GM18867 (cell line): Measurements from ENCODE around the gene ACTL6B.
"Not testable (repeated sequence)": the region's sequence is repeated elsewhere in the genome, so short reads cannot be mapped to it uniquely, and the experiment has no call there.

Experiments used
- ATAC-seq: cut with Tn5 transposase; IDR thresholded peaks from one replicate; pipeline ENCODE4 v1.9.1; 2021; ENCODE audit warnings: mild to moderate bottlenecking, moderate library complexity; ENCODE audit not compliant: unreplicated experiment

Gene ACTL6B

DNA sequence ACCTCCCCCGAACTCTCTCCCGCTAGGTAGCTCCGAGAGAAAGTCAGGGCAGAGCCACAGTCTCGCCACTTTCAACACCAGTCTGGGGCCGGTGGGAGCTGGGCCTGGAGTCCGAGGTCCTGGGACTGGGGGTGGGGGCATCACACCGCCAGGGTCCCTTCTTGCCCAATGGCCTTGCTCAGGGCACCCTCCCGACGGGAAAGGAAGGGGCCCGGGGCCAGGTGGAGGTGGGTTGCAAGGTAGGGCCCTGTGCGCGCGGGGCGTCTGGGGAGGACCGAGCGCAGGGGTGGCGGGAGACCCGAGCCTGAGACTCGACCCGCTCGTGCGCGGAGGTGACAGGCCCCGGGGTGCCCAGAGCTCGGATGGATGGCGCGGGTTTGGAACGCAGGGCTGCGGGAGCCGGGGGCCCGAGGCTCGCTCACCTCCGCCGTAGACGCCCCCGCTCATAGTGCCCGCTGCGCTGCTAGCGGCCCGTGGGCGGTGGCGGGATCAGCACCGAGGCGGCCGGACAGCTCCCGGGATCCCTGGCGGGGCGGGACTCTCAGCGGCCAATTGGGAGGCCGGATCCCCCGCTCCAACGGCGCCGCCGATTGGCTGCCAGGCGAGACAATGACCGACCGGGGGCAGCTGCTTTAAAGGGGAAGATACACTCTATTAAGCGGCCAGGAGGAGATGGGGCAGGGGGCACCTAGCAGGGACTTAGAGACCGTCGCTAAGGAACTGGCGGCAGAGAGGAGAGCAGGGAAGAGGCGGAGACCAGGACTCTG is at the start of gene ACTL6B:
Gene ACTL6B, minus strand, starts transcription at position 541 of the 767 bp plus-strand sequence. Its CDS starts 94 bp downstream, at position 447.
- no peak for ATAC-seq

DNA sequence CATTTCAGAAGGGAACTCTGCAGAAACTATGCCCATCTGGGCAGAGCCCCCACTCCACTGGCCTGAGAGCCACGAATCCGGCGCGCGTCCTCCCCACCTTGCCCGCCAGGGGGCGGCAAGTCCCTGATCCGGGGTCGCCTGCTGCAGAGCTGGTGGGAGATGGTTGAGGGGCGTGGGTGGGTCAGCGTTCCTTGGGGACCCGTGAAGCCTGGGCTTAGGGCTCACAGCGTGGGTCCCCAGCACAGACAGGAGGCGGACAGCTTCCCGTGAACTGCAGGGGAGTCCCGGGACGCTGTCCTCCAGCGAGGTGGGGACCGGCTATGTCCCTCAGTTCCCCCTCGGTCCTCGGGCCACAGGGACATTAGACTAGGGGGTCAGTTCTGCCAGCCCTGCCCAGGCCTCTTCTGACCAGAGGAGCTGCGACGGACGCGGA is 49.1 kb upstream of the ACTL6B start:
- peak; percentile 63 for ATAC-seq

GRCh38 chr7:100701089-100701488 is 44.8 kb upstream of the ACTL6B start:
- ATAC-seq: not testable (repeated sequence)

DNA sequence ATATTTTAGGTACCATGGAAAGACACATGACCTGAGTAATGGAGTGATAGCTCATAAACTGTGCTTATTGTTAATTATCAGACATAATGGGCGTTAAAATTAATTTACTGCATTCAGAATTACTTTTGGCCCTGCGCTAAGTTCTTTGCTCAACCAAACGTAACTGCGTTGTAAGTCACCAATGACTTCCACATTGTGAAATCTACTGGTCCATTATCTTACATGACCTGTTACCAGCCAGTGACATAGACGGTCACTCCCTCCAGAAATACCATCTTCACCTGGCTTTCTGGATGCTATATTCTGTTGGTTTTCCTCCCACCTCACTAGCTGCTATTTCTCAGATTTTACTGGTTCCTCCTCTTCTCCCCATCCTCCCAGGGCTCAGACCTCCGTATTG is 42.8 kb upstream of the ACTL6B start:
- no peak for ATAC-seq

- ATAC-seq: no peak
Measured at GRCh38 chr7:100696123-100696521, 39.9 kb upstream of the ACTL6B start.

DNA sequence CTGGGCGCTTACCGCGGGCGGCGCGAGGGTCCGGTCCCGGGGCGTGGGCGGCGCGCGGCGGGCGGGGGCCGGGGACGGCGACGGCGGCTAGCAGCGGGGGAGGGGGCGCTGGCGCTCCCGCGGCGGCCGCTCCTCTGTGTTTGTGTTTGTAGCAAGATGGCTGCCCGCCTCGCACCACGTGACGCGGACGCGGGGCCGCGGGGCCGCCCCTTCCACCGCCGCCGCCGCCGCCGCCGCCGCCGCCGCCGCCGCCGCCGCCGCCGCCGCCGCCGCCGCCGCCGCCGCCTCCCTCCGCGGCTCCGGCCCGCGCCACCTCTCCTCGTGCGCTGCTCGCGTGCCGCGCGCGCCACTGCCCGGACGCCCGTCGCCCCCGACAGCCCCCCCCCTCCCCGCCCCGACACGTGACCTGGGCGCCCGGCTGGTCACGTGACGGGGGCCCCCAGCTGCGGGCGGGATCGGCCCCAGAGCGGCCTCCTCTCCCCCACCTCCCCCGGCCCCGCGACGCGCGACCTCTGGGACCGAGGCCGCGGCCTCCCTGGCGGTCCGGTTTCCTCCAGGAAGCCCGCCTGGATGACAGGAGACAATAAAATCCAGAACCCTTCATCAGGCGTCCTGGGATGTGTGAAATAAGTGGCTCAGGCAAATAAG is 38.0 kb upstream of the ACTL6B start, which contains the start of gene GIGYF1:
Gene GIGYF1, minus strand, starts transcription at position 153 of the 648 bp plus-strand sequence. CDS start 6,012 bp downstream, outside the sequence.
- ATAC-seq: peak; percentile 57

DNA sequence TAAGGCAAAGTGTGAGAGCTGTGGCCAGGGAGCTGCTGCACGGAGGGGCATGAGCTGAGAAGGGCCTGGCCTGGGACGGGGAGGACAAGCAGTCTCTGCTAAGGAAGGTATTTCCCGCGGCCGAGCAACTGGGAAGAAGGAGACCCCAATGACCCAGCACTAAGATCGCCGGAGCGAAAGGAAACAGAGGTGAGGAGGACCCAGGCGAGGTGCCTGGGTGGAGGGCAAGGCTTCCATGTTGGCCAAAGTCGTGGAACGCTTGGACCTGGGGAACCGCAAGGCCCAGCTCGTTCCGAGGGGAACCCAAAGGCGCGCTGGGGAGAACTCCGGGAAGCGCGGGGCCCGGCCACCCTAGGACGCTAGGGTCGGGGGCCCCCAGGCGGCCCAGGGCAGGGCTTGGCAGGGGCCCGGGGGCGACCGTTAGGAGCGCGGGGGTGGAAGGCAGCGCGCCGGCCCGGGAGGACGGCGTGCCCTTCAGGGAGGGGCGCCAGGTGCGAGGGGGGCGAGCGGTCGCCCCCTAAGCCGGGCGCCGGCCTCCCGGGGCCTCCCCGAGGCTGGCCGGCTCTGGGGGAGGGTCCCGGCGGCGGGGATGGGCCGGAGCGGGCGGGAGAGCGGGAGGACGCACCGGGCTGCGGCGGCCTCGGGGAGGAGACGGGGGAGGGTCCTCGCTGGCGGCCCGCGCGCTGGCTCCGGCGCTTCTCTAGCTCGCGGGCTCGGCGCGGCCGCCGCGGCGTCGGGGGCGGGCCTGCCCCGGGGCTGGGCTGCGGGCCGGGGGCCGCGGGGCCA is 37.3 kb upstream of the ACTL6B start:
- peak; percentile 19 for ATAC-seq

DNA sequence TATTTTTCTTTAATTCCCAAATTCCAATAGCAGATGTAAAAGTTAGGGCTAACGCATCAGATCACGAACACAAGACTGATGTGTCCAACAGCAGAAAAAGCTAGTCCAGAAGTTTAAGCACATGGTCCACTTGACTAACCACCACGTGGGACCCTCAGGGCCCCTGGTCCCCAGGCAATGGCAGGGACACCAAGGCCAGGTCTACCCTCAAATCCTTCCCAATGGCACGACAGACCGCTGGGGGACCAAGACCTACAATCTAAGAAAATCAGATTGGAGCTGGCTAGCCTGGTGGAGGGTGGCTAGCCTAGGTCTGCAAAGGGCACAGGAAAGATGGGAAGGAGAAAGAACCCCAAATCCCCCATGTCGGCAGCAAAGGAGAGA is 36.3 kb upstream of the ACTL6B start:
- no peak for ATAC-seq

- ATAC-seq: peak; percentile 33
Measured at GRCh38 chr7:100691676-100692577, 35.7 kb upstream of the ACTL6B start.

DNA sequence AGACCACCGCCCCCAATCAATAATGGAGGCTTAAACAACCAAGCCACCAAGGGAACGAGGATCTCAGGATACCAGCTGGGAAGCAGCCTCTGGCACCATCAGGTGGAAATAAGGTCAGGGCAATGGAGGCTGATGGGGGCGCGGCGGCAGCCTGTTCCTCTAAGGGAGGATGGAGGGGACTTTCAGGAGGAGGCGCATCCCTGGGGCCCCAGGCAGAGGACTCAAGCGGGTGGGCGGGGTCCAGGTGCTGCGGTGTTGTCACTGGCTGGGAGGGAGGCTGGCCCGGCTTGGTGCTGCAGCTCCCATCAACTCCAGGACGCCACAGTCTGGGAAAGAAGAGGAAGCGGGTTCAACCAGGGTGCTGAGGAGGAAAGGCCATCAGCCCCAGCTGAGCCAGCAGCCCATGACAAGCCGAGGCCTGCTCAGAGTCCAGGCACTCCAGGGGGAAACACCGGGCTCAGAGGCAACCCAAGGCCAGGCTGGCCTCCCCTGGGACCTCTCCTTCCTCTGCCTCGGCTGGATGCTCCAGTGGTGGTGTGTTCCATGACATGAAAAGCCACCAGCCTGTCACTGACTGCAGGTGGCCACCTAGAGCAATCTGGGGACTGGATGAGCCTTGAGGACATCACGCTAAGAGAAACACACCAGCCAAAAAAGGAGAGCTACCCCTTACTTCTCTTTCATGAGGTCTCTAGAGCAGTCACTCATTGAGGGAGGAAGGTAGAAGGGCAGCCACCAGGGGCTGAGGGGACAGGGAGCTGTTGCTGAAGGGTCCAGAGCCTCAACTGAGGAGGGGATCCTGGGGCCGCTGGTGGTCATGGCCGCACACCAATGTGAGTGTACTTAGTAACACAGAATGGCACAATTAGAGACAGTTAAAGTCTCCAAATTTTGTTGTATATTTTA is 33.2 kb upstream of the ACTL6B start:
- ATAC-seq: no peak

DNA sequence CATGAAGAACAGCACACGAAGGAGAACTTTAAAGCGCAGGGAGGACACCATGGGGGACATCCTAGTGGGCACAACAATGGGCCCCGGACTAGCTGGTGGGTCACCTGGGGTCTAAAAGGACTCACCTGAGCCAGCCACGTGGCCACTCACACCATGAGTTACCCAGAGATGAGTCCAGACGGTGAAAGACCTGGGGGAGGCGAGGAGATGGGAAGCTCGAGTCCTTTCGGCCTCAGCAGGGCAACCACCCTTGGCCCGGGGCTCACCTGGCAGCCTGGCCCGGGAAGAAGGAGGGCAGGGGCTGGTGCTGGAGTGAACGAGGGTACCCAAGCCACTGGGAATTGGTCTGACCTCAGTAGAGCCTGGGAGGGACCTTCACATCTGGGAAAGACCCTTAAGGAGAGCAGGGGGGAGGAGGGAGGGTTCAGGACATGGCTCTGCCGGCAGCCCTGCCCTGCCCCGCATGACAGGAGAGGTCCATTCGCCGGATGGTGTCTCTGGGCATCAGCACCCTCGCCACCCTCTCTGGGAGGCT is 32.1 kb upstream of the ACTL6B start:
- ATAC-seq: no peak

DNA sequence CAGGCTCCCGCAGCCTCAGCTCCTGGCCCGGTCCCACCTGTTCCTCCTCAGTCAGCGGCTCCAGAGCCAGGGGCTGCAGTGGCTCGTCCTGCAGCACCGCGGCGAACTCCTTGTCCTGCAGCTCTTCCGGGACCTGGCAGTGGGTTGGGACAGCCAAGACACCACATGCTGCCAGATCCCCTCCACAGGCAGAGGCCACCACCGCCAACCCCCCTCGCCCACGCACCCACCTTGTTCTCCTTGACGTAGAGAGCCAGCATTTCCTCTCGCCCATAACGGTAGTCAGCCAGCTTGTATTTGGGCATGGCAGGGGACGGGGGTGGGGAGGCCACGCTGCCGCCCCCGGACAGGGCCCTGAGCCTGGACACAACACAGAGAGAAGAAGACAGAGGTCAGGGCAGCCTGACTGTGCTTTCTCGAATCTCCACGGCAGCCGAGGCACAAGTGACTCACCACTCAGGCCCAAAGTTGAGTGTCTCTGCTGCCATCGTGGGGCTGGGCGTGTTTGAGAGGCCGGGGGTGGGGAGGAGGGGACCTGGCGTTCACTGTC is 31.6 kb upstream of the ACTL6B start:
- no peak for ATAC-seq

- no peak for ATAC-seq
Measured at GRCh38 chr7:100687261-100687660, 31.0 kb upstream of the ACTL6B start.

DNA sequence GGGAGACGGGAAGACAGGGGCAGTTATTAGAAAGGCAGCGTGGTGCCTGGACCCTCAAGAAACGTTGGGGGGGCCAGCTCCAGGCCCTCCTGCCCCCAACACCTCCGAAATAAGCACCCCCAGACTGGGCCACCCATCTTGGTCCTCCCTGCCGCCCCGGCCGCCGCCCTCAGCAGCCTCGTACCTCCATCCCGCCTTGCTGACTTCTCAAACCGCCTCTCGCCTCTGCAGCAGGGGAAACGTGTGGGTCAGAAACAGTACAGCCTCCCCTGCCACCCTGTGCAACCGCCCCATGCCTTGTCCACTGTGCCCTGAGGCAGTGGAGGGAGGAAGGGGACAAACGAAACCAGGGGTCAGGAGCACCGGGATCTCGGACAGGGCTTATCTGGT is 30.6 kb upstream of the ACTL6B start:
- no peak for ATAC-seq

DNA sequence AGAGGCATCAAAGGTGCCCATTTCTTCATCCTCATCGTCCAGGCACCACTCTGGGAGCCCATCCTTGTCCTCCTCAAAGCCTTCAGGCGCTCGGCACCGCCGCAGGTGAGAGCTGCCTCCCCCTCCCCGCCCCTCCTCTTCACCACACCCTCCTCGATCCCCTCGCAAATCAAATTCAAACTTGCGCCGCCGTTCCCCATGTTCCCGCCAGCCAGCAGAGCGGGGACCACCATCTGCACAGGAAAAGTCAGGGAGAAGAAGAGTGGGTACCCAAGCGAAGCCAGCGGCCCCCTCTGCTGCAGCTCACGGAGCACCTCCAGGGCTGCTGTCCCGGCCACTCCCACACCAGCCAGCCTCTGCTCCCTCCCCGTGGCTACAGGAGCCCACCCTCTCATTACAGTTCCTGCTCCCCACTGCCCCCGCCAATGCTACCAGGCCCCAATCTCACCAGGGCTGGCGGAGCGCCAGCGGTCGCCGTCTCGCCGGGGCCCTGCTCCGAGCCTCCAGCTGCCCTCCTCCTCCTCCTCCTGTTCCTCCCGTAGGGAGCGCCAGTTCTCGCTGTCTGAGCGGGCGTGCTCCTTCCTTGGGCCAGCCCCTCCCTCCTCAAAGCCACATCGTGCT is 30.1 kb upstream of the ACTL6B start:
- ATAC-seq: no peak

DNA sequence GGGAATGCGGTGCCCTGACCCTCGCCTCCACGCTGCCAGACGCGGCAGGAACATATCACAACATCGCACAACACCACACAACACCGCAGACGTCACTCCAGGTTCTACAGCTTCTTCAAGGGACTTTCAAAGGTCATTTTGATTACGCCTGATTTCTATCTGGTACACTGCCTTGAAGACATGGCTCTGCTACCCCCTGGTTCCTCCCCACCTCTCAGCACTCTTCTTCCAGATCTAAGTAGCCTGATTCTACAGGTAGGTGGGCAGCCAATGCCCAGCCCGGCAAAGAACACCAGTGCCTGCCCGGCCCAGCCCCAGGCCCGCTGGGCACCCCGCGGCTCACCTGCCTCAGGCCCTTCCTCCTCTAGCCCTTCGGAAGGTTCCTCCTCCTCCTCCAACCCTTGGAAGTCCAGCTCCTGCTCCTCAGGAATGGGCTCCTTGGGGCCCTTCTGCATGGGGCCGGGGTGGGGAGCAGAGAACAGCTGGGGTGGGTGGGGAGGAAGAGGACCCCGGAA is 29.4 kb upstream of the ACTL6B start:
- ATAC-seq: no peak

DNA sequence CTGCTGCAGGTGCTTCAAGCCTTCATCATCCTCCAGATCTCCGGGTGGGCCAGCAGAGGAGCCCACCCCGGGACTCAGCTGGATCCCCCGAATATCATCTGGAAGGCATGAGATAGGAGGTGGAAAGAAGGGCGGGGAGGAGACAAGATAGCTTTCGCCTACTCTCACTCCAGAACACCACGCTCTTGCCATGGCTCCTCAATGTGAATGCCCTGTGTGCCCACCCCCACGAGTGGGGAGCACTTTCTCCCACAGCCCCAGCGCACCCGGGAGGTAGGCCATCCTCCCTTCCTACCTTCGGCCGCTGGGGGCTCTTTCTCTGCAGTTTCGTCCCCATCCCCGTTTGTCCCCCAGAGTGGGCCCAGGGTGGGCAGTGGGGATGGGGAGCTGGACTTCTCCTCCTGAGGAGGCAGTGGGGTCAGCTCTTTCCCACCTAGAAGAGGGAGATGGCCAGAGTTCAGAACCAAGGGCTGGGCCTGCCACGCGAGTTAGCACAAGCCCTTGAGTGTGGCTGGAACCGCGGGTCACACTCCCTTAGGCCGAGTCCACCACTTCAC is 28.9 kb upstream of the ACTL6B start:
- ATAC-seq: no peak

- ATAC-seq: no peak
Measured at GRCh38 chr7:100684534-100685042, 28.3 kb upstream of the ACTL6B start.
